ENCODE data around the gene NAGLU. TPM values are rescaled to one million over a fixed set of nuclear protein-coding genes. Genes with fewer than 3 reads are reported as not detected.
"Not testable (repeated sequence)": the region's sequence is repeated elsewhere in the genome, so short reads cannot be mapped to it uniquely, and the experiment has no call there.

Gene NAGLU
- total and polyA plus RNA-seq, 5 donors from 2014 or later, result 9.2 to 17.2 (median 11.8) TPM

- not testable (repeated sequence) for H3K27me3 Mint-ChIP-seq; H3K9me3 Mint-ChIP-seq; ATAC-seq (ENCODE audit: low read depth in 2 of 2); H3K27ac ChIP-seq (ENCODE audit: insufficient read depth, low read length, poor library complexity, severe bottlenecking); H3K27me3 ChIP-seq (ENCODE audit: control insufficient read depth, insufficient read depth, low read length); H3K36me3 Mint-ChIP-seq; H3K36me3 ChIP-seq (ENCODE audit: control insufficient read depth, insufficient read depth, low read length); H3K4me3 ChIP-seq (ENCODE audit: low read depth, low read length); H3K9me3 ChIP-seq (ENCODE audit: control insufficient read depth in 2 of 2, low read length in 2 of 2); DNase-seq
- H3K27ac Mint-ChIP-seq, result peak overlapping the region in 1 of 3 donors; percentile 43
- H3K4me1 Mint-ChIP-seq, result peaks cover 0 to 32% (median 17%) of the 10 kb centered on the region in 4 donors
- peaks cover 24% of the 10 kb centered on the region for H3K4me1 ChIP-seq (ENCODE audit: control insufficient read depth, insufficient read depth, low read length, poor library complexity, severe bottlenecking)
- H3K4me3 Mint-ChIP-seq, result peak overlapping the region in 1 of 4 donors; percentile 70
Observed at GRCh38 chr17:42540558-42540957, 4.5 kb downstream of the NAGLU start.

DNA sequence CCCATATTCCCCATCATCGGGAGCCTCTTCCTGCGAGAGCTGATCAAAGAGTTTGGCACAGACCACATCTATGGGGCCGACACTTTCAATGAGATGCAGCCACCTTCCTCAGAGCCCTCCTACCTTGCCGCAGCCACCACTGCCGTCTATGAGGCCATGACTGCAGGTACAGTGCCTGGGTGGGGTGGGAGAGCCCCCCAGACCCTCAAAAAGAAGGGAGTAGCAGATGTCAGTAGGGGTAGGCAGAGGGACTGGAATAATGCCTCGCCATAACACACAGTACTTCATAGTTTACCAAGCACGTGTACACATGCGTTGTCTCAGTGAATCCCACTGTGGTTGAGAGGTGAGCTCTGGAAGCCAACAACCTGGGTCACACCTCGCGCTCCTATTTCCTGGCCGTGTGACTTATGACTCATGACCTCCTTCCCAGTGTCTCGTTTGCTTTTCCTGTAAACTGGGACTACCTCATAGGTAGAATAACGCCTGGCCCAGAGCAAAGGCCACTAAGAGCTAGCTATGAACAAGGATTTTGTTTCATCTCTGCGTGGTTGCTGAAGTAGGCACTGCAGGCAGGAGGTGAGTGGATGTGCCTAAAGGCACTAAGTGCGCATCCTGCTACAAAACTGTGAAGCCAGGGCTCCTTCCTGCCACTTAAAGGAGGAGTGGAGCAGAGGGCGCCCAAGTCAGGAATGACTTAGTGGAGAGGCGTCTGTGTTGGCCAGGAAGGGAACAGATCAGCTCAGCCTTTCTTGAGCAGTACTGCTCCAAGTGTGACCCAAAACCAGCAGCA is 5.2 kb downstream of the NAGLU start:
- no peaks in the 10 kb centered on the region for H3K36me3 ChIP-seq (ENCODE audit: control insufficient read depth, insufficient read depth, low read length)
- H3K27me3 Mint-ChIP-seq, result no peaks in the 10 kb centered on the region
- H3K9me3 ChIP-seq (ENCODE audit: control insufficient read depth in 2 of 2, low read length in 2 of 2), result no peaks in the 10 kb centered on the region
- no peak for ATAC-seq (ENCODE audit: low read depth in 2 of 2)
- no peak for DNase-seq
- H3K36me3 Mint-ChIP-seq, result peaks cover 8% of the 10 kb centered on the region
- H3K4me1 Mint-ChIP-seq, result peaks cover 0 to 29% (median 14%) of the 10 kb centered on the region in 4 donors
- no peak overlapping the region for H3K27ac ChIP-seq (ENCODE audit: insufficient read depth, low read length, poor library complexity, severe bottlenecking)
- H3K4me3 ChIP-seq (ENCODE audit: low read depth, low read length), result no peak overlapping the region
- H3K27ac Mint-ChIP-seq, result peak overlapping the region in 2 of 3 donors; percentile 13 to 43
- H3K4me1 ChIP-seq (ENCODE audit: control insufficient read depth, insufficient read depth, low read length, poor library complexity, severe bottlenecking), result peaks cover 20% of the 10 kb centered on the region
- H3K27me3 ChIP-seq (ENCODE audit: control insufficient read depth, insufficient read depth, low read length), result no peaks in the 10 kb centered on the region
- peak overlapping the region in 2 of 4 donors; percentile 8 to 70 for H3K4me3 Mint-ChIP-seq
- no peaks in the 10 kb centered on the region for H3K9me3 Mint-ChIP-seq

- Histone ChIP-seq H3K27ac (ENCODE audit: insufficient read depth, low read length, poor library complexity, severe bottlenecking) (no peak overlapping the region), H3K4me1 (ENCODE audit: control insufficient read depth, insufficient read depth, low read length, poor library complexity, severe bottlenecking) (peaks cover 16% of the 10 kb centered on the region), H3K36me3 (ENCODE audit: control insufficient read depth, insufficient read depth, low read length) (no peaks in the 10 kb centered on the region), H3K9me3 (ENCODE audit: control insufficient read depth in 2 of 2, low read length in 2 of 2) (no peaks in the 10 kb centered on the region), H3K4me3 (ENCODE audit: low read depth, low read length) (no peak overlapping the region), H3K27me3 (ENCODE audit: control insufficient read depth, insufficient read depth, low read length) (no peaks in the 10 kb centered on the region)
- ATAC-seq (ENCODE audit: low read depth in 2 of 2), result no peak
- H3K27ac Mint-ChIP-seq, result no peak overlapping the region
- H3K9me3 Mint-ChIP-seq, result no peaks in the 10 kb centered on the region
- no peak for DNase-seq
- peaks cover 0 to 15% (median 7%) of the 10 kb centered on the region in 4 donors for H3K4me1 Mint-ChIP-seq
- no peak overlapping the region for H3K4me3 Mint-ChIP-seq
- no peaks in the 10 kb centered on the region for H3K27me3 Mint-ChIP-seq
- peaks cover 8% of the 10 kb centered on the region for H3K36me3 Mint-ChIP-seq
Observed at GRCh38 chr17:42543190-42544079, 7.4 kb downstream of the NAGLU start.

GRCh38 chr17:42544874-42545283 is 8.8 kb downstream of the NAGLU start:
- H3K4me1 Mint-ChIP-seq, result peaks cover 0 to 22% (median 7%) of the 10 kb centered on the region in 4 donors
- peaks cover 21% of the 10 kb centered on the region for H3K4me1 ChIP-seq (ENCODE audit: control insufficient read depth, insufficient read depth, low read length, poor library complexity, severe bottlenecking)
- H3K9me3 ChIP-seq (ENCODE audit: control insufficient read depth in 2 of 2, low read length in 2 of 2), result no peaks in the 10 kb centered on the region

GRCh38 chr17:42545755-42546505 is 9.9 kb downstream of the NAGLU start:
- not testable (repeated sequence) for ATAC-seq (ENCODE audit: low read depth in 2 of 2); H3K27me3 Mint-ChIP-seq; DNase-seq; H3K27ac Mint-ChIP-seq; H3K4me3 ChIP-seq (ENCODE audit: low read depth, low read length); H3K27ac ChIP-seq (ENCODE audit: insufficient read depth, low read length, poor library complexity, severe bottlenecking); H3K36me3 ChIP-seq (ENCODE audit: control insufficient read depth, insufficient read depth, low read length); H3K9me3 ChIP-seq (ENCODE audit: control insufficient read depth in 2 of 2, low read length in 2 of 2); H3K4me3 Mint-ChIP-seq; H3K27me3 ChIP-seq (ENCODE audit: control insufficient read depth, insufficient read depth, low read length); H3K36me3 Mint-ChIP-seq; H3K9me3 Mint-ChIP-seq
- H3K4me1 Mint-ChIP-seq, result peaks cover 0 to 18% (median 8%) of the 10 kb centered on the region in 4 donors
- H3K4me1 ChIP-seq (ENCODE audit: control insufficient read depth, insufficient read depth, low read length, poor library complexity, severe bottlenecking), result peaks cover 20% of the 10 kb centered on the region

More at GRCh38 chr17:42544874-42545283, 8.8 kb downstream of the NAGLU start:
- H3K4me3 ChIP-seq (ENCODE audit: low read depth, low read length), result no peak overlapping the region
- no peaks in the 10 kb centered on the region for H3K36me3 ChIP-seq (ENCODE audit: control insufficient read depth, insufficient read depth, low read length)
- peaks cover 4% of the 10 kb centered on the region for H3K27me3 Mint-ChIP-seq
- ATAC-seq (ENCODE audit: low read depth in 2 of 2) (no peak), DNase-seq (no peak)
- H3K36me3 Mint-ChIP-seq, result peaks cover 4% of the 10 kb centered on the region
- no peak overlapping the region for H3K27ac Mint-ChIP-seq
- H3K4me3 Mint-ChIP-seq, result peak overlapping the region in 1 of 4 donors; percentile 51
- no peaks in the 10 kb centered on the region for H3K9me3 Mint-ChIP-seq
- H3K27me3 ChIP-seq (ENCODE audit: control insufficient read depth, insufficient read depth, low read length), result no peaks in the 10 kb centered on the region
- H3K27ac ChIP-seq (ENCODE audit: insufficient read depth, low read length, poor library complexity, severe bottlenecking), result no peak overlapping the region

DNA sequence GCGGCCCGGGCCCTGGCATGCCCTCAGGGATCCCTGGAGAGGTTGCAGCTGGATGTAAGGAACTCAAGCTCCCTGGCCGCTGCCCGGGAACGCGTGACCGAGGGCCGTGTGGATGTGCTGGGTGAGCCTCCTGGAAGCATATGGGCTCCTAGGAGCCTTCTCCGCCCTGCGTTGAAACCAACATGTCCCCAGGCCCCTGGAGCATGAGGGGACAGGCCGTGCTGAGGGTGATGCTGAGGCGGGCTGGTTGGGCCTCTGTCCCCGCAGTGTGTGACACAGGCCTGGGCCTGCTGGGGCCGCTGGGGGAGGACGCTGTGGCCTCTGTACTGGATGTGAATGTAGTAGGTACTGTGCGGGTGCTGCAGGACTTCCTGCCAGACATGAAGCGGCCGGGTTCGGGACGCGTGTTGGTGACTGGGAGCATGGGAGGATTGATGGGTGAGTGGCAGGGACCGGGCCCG is 11.0 kb downstream of the NAGLU start:
- peaks cover 0 to 16% (median 10%) of the 10 kb centered on the region in 4 donors for H3K4me1 Mint-ChIP-seq
- H3K27me3 Mint-ChIP-seq, result peaks cover 4% of the 10 kb centered on the region
- no peaks in the 10 kb centered on the region for H3K27me3 ChIP-seq (ENCODE audit: control insufficient read depth, insufficient read depth, low read length)
- H3K36me3 Mint-ChIP-seq, result no peaks in the 10 kb centered on the region
- ATAC-seq (ENCODE audit: low read depth in 2 of 2) (no peak), DNase-seq (no peak)
- no peaks in the 10 kb centered on the region for H3K9me3 ChIP-seq (ENCODE audit: control insufficient read depth in 2 of 2, low read length in 2 of 2)
- peak overlapping the region in 1 of 4 donors; percentile 60 for H3K4me3 Mint-ChIP-seq
- no peak overlapping the region for H3K4me3 ChIP-seq (ENCODE audit: low read depth, low read length)
- H3K27ac Mint-ChIP-seq, result peak overlapping the region in 1 of 3 donors; percentile 88
- no peak overlapping the region for H3K27ac ChIP-seq (ENCODE audit: insufficient read depth, low read length, poor library complexity, severe bottlenecking)
- no peaks in the 10 kb centered on the region for H3K9me3 Mint-ChIP-seq
- no peaks in the 10 kb centered on the region for H3K36me3 ChIP-seq (ENCODE audit: control insufficient read depth, insufficient read depth, low read length)
- H3K4me1 ChIP-seq (ENCODE audit: control insufficient read depth, insufficient read depth, low read length, poor library complexity, severe bottlenecking), result peaks cover 18% of the 10 kb centered on the region

DNA sequence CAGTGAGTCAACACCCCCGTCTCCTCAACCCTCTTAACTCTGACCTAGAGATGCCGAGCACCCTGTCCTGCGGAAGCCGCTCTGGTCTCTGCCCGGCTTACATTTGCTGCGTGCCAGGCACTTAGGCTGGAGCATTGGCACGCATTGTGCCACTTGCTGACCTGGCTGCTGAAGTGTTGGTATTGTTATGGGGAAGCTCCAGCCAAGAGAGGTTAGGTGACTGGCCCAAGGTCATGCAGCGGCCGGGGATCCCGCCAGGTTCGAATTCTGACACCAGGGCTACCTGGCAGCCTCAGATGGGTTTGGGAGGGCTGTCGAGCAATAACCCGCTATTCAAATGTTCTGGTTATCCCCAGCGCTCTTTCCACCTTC is 11.6 kb downstream of the NAGLU start:
- H3K4me3 Mint-ChIP-seq, result peak overlapping the region in 1 of 4 donors; percentile 3
- H3K9me3 Mint-ChIP-seq, result no peaks in the 10 kb centered on the region
- no peaks in the 10 kb centered on the region for H3K9me3 ChIP-seq (ENCODE audit: control insufficient read depth in 2 of 2, low read length in 2 of 2)
- ATAC-seq (ENCODE audit: low read depth in 2 of 2) (no peak), DNase-seq (no peak)
- peaks cover 18% of the 10 kb centered on the region for H3K4me1 ChIP-seq (ENCODE audit: control insufficient read depth, insufficient read depth, low read length, poor library complexity, severe bottlenecking)
- H3K27ac Mint-ChIP-seq, result no peak overlapping the region
- H3K27me3 Mint-ChIP-seq, result peaks cover 4% of the 10 kb centered on the region
- no peaks in the 10 kb centered on the region for H3K27me3 ChIP-seq (ENCODE audit: control insufficient read depth, insufficient read depth, low read length)
- H3K36me3 ChIP-seq (ENCODE audit: control insufficient read depth, insufficient read depth, low read length), result no peaks in the 10 kb centered on the region
- H3K4me1 Mint-ChIP-seq, result peaks cover 0 to 21% (median 13%) of the 10 kb centered on the region in 4 donors
- no peaks in the 10 kb centered on the region for H3K36me3 Mint-ChIP-seq
- no peak overlapping the region for H3K27ac ChIP-seq (ENCODE audit: insufficient read depth, low read length, poor library complexity, severe bottlenecking)
- H3K4me3 ChIP-seq (ENCODE audit: low read depth, low read length), result no peak overlapping the region
